KG1 (cell line): ENCODE data around the gene CDKN1A.
"Not testable (repeated sequence)": the region's sequence is repeated elsewhere in the genome, so short reads cannot be mapped to it uniquely, and the experiment has no call there.

Source experiments
- DNase-seq: peaks from one replicate; lab custom pipeline; 2025; lab: John Stamatoyannopoulos, UW

CDKN1A gene

DNA sequence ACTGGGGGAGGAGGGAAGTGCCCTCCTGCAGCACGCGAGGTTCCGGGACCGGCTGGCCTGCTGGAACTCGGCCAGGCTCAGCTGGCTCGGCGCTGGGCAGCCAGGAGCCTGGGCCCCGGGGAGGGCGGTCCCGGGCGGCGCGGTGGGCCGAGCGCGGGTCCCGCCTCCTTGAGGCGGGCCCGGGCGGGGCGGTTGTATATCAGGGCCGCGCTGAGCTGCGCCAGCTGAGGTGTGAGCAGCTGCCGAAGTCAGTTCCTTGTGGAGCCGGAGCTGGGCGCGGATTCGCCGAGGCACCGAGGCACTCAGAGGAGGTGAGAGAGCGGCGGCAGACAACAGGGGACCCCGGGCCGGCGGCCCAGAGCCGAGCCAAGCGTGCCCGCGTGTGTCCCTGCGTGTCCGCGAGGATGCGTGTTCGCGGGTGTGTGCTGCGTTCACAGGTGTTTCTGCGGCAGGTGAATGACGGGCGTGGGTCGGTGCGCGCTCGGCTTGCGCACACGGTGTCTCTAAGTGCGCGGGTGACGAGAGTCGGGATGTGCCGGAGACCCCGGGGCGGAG is at the start of gene CDKN1A:
Gene CDKN1A (plus strand): TSS at position 227 of the 555 bp plus-strand sequence. CDS start 5,388 bp downstream, outside the sequence.
- DNase-seq: peak; percentile 21

DNA sequence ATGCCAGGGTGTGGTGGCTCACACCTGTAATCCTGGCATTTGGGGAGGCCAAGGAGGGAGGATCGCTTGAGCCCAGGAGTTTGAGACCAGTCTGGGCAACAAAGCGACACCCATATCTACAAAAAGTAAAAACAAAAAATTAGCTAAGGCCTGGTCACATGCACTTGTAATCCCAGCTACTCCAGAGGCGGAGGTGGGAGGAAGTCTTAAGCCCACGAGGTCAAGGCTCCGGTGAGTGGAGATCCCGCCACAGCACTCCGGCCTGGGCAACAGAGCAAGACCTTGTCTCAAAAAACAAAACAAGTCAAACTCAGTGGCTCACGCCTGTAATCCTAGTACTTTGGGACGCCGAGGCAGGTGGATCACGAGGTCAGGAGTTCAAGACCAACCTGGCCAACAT is 48.7 kb upstream of the CDKN1A start:
- DNase-seq: no peak

DNA sequence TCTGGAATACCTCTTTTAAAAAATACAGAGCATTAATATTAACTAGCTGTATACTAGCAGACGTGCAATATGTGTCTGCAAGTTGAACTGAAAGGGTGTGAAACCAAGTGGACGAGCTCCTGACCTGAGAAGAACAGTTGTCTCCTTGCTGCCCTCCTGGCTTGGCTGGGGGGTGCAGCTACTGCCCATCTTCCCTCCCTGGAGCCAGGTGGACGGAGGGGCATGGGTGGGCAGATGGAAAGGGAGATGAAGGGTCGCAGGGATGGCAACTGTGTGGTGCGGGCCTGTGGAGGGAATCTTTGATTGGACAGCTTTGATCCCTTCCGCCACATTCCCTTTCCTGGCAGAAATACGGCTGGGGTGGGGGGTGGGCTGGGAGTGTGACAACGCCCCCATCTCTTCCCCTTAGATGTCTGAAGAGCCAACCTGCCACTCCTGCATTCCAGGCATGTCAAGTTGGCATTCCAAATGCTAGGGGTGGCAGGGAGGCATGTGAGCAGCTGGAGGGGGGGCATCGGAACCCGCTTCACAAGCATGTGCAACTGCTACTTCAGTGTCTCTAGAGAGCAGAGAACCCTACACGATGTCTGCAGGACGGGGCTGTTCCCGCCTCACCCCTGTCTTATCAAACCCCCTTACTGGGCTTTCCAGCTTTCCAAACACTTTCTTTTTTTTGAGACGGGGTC is 47.0 kb upstream of the CDKN1A start:
- no peak for DNase-seq

DNA sequence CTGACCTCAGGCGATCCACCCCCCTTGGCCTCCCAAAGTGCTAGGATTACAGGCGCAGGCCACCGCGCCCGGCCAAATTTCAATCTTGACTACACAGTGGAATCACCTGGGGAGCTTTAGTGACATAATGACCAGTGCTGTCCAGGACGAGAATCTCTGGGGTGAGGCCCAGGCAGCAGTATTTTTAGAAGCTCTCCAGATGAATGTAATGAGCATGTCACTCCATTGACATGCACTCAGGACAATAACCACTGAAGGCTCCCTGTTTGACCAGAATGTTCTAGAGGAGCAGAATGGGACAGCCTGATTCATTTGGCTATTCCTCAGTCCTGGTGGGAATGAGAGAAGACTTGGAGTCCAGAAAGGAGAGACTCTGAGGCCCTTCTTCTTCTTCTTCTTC is 45.1 kb upstream of the CDKN1A start:
- DNase-seq: no peak

DNA sequence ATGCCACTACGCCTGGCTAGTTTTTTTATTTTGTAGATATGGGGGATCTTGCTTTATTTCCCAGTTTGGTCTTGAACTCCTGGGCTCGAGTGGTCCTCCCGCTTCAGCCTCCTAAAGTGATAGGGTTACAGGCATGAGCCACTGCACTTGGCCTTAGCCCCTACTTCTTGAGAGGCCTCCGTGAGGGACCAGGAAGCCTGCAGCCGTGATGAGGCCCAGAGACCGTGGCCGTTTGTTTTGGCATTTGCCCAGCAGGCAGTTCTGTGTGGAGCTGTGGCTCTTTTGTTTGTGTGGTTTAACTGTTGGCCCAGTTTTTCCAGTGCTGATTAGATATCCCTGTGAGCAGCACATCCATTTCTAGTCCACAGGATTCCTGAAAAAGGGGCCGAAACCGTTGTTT is 44.6 kb upstream of the CDKN1A start:
- DNase-seq: no peak

DNA sequence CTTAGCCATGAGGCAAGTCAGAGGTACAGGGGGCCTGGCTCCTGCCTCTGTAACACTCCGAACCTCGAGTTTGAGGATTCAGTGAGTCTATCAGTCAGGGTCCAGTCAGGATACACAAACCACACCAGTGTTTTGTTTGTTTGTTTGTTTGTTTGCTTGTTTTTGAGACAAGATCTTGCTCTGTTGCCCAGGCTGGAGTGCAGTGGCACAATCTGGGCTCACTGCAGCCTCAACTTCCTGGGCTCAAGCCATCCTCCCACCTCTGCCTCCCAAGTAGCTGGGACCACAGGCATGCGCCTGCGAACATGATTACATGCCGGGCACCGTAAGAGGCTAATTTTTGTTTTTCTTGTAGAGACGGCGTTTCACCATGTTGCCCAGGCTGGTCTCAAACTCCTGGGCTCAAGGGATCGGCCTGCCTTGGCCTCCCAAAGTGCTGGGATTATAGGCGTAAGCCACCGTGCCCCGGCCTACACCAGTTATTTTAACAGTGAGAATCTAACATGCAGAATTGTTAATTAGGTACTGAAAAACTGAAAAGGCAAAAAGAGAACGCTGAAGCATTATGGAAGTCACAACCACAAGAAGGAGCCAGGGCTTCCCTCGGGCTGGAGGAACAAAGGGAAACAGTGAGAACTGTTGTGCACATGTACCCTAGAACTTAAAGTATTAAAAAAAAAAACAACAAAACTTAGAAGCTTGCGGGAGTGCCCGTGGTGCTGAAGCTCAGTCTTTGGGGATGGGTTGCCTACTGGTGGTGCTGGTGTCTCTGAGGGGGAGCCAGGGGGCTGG is 44.0 kb upstream of the CDKN1A start:
- DNase-seq: no peak

DNA sequence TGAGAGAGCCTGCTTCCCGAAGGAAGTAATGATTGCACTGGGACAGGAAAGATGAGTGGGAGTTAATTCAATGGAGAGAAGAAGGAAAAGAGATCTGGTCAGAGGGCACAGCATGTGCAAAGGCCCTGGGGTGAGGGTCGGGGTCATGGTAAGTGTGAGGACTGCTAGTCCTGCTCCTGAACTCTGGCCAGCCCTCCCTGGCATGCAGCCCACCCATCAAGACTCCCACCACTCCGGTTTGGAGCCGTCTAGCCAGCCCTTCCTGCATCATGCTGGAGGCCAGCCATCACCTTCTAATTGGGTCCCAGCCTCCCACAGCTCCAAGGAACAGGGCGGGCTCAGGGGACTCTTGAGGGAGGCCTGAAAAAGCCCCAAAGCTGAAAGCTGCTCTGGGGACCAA is 42.2 kb upstream of the CDKN1A start:
- no peak for DNase-seq

DNA sequence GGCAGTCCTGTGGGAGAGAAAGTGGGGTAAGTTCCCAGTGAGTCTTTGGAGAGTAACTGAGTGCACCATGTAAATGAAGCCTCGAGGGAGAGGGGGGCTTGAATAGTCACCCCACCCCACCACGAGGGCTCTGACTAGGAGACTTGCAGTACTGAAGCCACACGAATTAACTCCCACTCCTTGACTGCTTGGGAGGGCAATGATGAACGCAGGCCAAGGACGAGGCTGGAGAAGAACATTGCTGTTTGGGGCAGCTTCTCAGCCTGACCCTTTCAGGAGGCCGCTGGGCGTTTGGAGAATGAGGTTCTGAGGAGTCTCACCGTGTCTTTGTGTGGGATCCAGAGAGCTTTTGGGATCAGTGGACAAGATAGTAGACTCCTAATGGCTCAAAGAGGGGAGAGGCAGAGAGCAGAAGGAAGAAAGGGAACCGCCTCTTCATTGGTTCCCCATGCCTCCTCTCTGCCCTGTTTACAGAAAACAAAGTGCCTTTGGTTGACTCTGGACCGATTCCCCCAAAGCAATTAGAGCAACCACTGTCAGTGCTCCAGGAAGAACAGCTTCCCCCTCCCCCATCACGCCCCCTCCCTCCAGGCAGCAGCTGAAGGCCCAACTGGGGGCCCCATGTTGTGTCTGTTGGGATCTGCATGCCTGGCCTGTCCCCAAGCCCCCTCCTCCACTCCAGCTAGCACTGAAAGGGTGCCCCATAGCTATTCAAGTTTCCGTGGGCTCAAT is 41.7 kb upstream of the CDKN1A start:
- no peak for DNase-seq

DNA sequence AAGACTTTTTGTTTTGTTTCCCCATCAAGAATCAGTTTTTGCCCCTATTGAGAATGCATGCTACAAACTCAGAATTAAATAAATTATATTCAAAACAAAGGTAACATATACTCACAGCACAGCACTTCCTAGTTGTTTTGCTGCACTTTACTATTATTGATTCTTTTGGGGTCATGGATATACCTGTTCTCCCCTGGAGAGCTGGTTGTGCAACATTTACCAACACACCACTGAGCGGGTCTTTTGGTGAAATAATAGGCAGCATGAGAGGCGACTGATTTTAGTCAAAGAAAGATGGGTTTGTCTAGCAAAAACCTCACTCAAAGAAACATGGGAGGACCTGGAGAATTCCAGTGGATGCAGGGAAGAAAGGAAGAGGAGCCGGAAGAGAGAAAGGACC is 39.9 kb upstream of the CDKN1A start:
- DNase-seq: no peak

DNA sequence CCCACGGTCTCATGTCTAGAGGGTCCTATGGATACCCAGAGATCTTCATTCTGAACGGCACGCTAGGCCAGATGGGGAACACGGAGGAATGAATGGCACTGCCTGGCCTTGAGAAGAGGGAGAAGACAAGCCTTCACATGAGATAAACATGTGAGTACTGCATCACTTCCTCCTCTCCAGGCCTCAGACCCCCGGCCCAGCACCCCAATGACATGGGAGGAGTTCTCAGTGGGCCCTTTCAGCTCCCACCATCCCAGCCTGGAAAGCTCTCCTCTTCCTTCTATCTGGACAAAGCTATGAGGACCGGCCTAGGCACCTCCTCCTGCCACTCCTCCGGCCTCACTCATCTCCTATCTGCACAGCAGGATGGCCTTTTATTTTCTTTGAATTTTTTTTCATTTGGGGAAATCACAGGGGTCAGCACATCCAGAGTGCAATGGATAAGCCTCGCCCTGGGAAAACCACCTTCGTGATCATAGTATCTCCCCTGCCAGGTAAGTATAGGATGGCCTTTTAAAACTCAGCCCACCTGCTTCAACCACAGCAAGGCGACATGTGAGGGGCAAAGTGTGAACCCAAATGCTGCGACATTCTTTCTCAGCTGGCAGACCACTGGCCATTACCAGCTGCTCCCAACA is 39.2 kb upstream of the CDKN1A start:
- no peak for DNase-seq

DNA sequence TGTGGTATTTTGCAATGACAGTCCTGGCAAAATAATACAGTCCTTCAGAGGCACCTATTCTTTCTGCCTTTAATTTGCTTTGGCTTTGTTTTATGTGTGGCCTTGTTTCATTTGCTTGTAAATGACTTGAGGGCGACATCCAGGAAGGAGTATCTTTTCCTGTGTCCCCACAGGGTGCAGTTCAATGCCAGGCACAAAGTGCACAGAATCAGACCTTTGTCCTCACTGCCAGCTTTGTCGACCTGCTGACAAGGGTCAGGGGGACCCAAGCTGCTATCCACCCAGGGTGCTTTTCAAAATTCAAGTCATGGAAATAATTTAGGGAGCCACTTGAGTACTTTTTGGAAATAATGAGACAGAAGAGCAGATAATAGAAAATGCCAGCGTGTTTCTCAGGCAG is 37.0 kb upstream of the CDKN1A start:
- no peak for DNase-seq

DNA sequence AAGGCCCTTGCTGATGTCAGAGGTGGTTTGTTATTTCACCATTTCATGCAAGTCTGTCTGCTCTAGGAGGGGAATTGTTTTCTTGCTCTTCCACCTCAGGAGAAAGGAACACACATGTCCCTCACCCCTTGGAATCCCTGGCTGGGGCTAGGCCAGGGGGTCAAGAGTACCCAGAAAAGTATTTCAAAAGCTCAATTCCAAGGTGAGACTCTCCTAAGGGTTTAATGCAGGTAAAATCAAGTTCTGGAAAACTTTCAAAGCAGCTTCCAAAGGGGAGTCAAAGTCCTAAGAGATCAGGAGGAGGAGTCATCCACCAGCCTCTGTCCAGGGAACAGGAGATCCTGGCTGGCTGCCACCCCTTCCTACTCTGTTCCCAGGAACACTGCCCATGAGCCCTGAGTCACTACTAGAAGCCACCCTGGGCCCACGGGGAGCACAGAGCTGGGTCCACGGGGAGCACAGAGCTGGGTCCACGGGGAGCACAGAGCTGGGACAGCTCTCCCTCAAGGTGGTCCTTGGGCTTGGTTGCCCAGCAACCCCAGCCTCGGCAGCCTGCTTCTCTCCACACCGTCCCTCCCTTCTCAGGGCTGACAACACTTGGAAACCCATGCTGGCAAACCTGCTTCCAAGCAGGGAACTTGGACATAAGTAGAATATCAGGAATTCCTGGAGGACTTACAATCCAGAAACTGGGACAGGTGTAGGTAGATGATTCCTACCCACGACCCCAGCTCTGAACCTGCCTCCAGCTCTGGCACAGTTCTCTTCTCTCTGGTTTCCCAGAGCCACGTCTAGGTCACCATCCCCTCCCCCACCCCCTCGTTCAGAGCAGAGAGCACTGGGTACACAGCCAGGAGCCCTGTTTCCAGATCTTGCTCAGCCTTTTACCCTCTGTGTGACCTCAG is 35.3 kb upstream of the CDKN1A start:
- DNase-seq: no peak

DNA sequence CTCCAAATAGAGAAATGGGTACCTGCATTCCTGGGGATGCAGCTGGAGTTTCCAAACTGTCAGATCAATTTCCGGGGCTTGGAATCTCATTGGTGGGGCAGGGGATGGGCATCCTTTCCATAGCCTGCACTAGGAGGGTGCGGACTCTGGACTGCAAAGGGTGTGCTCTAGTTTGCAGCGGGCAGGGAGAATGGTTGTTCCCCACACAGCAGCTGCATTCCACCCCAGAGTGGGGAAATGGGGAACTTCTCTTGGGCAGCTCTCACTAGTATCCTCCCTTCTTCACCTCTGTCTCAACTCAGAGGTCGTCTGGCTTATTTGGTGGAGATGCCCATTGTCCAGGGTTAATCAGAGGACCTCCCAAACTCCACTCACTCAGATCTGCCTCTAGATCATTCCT is 34.5 kb upstream of the CDKN1A start:
- DNase-seq: no peak

DNA sequence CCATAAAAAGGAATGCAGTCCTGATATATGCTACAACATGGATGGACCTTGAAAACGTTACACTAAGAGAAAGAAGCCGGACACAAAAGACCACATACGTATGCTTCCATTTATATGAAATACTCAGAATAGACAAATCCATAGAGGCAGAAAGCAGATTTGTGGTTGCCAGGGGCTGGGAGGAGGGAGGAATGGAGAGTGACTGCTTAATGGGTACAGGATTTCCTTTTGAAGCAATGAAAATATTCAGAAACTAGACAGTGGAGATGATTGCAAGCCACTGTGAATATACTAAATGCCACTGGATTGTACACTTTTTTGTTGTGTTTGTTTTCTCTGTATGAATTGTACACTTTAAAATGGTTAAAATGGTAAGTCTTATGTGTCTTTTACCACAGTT is 29.4 kb upstream of the CDKN1A start:
- DNase-seq: no peak

DNA sequence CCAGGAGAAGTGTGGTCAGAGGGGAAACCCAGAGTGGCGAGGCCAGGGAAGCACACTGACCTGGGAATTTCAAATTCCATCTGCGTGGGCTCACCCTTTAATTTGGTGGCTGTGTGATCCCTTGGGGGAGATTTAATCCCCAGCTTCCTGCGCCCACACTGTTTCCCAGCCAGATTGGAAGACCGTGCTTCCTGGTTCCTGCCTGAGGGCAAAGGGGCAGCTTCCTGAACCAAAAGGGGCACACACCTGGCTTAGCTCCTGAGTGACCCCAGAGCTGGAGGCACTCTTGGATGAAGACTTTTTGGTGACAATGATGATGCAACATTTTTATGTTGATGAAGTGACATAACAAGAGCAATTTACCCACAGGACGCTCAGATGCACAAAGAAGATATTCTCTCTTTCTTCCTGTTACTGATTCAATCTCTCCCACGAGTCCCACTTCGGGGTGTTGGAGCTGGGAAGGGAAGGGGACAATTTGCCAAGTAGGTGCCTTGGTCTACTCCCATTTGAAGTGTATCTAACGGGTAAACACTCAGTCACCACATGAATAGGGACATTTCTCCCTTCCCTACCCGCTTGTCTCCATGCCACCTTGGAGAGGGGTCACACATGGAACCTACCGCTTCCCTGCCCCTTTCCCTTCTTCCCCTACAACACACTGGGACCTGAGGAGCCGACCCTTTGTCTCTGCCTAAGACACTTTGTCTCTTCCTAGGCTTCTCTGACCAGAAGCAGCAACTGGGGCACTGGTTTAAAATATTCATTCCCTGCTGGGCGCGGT is 28.6 kb upstream of the CDKN1A start:
- no peak for DNase-seq

DNA sequence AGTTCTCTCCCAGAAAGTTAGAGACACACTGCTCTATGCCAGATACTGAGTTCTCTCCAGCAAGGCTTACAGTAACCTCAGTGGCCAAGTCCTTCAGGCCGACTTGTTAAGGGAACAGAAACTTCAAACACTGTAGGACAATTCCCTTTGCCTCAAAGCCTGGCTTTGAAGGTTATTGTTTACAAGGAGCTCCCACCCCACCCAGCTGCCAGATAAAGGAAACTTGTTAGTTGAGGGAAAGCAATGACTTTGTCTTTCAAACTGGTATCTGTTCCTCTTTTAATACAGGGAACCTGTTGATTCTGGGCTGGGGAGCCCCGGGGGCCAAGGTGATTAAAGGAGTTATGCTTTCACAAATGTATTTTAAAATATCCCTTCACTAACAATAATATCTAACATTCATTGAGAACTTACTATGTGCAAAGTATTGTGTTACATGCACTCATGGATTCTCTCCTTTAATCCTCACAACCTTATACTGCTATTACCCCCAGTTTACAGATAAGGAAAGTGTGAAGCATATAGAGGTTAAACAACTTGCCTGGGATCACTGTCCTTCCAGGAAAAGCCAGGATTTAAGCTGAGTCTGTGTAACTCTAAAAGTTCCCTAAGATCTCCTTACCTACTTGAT is 27.6 kb upstream of the CDKN1A start:
- DNase-seq: no peak

DNA sequence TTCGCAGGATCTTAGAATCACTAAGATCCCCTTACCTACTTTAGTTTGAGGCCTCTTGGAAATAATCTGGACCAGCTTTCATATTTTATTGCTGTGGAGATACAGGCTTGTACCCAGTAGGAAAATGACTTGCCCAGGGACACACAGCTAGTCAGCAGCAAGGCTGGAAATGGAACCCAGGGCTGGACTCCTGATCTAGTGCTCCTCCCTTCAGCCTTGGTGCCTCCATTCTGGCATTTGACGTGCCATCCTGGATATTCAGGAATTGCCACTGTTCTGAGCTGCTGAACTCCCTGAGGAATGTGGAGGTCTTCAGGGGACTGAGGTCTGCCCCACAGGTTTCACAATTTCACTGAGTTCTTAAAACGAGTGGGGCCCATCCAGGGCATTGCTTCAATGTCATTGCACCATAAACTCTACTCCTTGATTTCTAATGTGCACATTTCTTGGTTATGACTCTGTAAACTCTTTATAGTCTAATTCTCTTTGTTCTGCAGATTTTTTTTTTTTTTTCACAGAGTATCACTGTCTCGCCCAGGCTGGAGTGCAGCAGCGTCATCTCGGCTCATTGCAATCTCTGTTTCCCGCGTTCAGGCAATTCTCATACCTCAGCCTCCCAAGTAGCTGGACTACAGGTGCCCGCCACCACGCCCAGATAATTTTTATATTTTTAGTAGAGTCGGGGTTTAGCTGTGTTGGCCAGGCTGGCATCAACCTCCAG is 26.7 kb upstream of the CDKN1A start:
- DNase-seq: no peak

DNA sequence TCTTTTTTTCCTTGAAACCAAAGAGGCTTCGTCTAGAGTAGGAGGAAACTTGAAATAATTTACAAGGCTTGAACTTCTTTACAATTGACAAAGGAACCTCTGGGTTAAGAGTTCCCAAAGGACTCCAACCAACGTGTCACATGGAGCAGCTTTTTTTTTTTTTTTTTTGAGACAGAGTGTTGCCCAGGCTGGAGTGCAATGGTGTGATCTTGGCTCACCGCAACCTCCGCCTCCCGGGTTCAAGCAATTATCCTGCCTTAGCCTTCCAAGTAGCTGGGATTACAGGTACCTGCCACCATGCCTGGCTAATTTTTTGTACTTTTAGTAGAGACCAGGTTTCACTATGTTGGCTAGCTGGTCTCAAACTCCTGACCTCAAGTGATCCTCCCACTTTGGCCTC is 24.0 kb upstream of the CDKN1A start:
- DNase-seq: not testable (repeated sequence)

DNA sequence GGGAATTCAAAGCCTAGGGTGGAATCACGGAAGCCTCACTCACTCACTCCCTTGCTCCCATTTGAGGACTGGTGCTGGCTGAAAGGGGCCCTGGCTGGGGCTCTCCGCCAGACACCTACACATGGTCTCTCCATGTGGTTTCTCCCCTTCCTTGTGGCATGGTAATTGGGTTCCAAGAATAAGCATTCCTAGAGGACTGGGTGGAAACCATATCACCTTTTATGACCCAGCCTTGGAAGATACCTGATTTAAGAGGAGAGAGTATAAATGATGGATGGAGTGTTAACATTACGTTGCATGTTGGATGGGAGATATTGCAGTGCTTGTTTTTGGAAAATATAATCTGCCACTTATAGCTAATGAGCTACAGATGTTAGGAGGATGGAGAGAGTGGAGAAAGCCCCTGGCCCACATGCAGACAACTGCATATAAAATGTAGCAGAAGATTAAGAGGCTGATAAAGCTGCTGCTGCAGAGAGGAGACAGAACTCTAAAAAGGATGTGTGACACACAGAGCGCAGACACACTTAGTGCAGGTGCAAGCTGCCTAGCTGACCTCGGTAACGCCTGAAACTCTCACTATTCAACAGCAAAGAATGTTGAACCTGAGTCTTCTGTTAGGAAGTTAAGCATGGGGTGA is 23.3 kb upstream of the CDKN1A start:
- no peak for DNase-seq
